ENCODE measurements around the gene PCNA. TPM values are rescaled to one million over a fixed set of nuclear protein-coding genes. Genes with fewer than 3 reads are reported as not detected.

Gene PCNA
- total RNA-seq, 6 donors from 2014 or later: 15.5 to 55.9 (median 42.3) TPM

DNA sequence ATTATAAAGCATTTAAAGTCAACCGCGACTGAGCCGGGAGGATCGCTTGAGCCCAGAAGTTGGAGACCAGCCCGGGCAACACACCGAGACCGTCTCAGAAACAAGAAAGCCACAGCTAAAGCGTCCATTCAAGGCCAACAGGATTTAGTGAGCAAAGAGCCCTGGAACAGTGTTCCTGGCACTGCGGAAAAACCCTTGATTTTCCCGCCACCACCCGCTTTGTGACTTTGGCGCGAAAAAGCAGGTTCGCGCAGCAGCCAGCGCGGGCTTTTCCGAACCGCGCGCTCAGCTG, 669 bp downstream of the PCNA start:
- ATAC-seq (ENCODE audit: low FRiP score in 2 of 2) (no peak), DNase-seq (no peak)
- Histone ChIP-seq H3K9me3 (no peaks in the 10 kb centered on the region), H3K27ac (peak overlapping the region; percentile 87 to 89 (median 88)), H3K4me3 (peak overlapping the region; percentile 63 to 95 (median 84)), H3K27me3 (no peaks in the 10 kb centered on the region), H3K4me1 (peaks cover 12 to 22% (median 16%) of the 10 kb centered on the region in 4 donors), H3K36me3 (peaks cover 7 to 33% (median 16%) of the 10 kb centered on the region in 4 donors)
- TF ChIP-seq POLR2A (IDR thresholded peaks at IDR 0.05) (no peak), POLR2AphosphoS5 (IDR thresholded peaks at IDR 0.05) (no peak)
- 0% methylated on average over 9 to 21 of the region's 21 CpGs for WGBS, 2 donors

DNA sequence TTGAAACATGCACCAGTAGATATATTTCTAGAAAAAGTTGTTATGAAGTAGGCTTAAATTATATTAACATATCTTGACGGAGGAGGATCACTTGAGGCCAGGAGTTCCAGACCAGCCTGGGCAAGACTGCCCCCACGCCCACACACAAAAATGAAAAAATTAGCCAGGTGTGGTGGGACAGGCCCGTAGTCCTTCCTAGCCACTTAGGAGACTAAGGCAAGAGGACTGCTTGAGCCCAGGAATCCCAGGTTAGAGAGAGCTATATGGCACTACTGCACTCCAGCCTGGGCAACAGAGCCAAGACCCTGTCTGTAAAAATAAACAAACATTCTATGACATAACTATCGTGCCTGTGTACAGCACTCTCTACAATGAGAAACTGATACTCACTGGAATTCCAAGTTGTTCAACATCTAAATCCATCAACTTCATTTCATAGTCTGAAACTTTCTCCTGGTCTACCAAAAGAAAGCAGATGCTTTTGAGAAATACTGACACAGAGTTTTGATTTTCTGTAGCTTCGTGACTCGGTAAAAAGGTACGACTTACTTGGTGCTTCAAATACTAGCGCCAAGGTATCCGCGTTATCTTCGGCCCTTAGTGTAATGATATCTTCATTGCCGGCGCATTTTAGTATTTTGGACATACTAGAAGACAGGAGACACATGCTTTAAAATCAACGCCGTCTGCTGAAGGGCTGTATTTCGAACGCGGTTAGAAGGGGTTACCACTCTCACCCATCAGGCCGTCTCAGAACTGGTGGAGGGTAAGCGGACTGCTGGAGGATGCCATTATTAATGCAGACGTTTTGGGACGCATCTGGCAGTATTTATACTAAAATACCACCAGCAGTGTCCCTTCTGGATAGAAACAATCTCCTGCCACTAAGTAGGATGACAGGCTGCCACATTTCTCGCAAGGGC, 1.3 kb downstream of the PCNA start:
- Histone ChIP-seq H3K4me1 (peaks cover 16 to 25% (median 18%) of the 10 kb centered on the region in 4 donors), H3K27me3 (no peaks in the 10 kb centered on the region), H3K4me3 (peak overlapping the region; percentile 63 to 95 (median 84)), H3K9me3 (no peaks in the 10 kb centered on the region), H3K27ac (peak overlapping the region; percentile 87 to 89 (median 88)), H3K36me3 (peaks cover 7 to 35% (median 16%) of the 10 kb centered on the region in 4 donors)
- ATAC-seq (ENCODE audit: low FRiP score in 2 of 2) (no peak), DNase-seq (no peak)
- TF ChIP-seq, protein P1, sequence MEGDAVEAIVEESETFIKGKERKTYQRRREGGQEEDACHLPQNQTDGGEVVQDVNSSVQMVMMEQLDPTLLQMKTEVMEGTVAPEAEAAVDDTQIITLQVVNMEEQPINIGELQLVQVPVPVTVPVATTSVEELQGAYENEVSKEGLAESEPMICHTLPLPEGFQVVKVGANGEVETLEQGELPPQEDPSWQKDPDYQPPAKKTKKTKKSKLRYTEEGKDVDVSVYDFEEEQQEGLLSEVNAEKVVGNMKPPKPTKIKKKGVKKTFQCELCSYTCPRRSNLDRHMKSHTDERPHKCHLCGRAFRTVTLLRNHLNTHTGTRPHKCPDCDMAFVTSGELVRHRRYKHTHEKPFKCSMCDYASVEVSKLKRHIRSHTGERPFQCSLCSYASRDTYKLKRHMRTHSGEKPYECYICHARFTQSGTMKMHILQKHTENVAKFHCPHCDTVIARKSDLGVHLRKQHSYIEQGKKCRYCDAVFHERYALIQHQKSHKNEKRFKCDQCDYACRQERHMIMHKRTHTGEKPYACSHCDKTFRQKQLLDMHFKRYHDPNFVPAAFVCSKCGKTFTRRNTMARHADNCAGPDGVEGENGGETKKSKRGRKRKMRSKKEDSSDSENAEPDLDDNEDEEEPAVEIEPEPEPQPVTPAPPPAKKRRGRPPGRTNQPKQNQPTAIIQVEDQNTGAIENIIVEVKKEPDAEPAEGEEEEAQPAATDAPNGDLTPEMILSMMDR (IDR thresholded peaks at IDR 0.05): no peak
- no peak for TF ChIP-seq POLR2AphosphoS5 (IDR thresholded peaks at IDR 0.05)
- WGBS, 2 donors: 8 to 11% methylated on average over 23 of the region's 23 CpGs

DNA sequence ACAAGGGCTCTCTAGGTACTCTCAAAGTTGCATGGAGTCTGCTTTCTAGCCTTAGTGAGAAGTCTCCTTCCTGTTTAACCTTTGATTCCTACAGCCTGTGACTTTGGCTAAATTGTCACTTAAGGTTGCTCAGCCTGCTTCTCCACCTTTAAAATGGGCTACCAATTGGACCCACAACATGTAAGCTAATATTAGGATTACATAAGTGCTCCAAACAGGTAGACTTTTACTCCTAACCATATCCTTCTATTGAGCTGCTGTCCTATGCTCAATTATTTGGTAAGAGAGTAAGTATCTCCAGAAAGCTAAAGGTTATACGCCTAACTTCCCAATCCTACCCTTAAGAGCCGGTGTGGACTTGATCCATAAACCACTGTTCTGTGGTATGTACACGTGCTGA, 2.9 kb downstream of the PCNA start:
- peaks cover 22 to 31% (median 24%) of the 10 kb centered on the region in 4 donors for H3K4me1 ChIP-seq
- no peaks in the 10 kb centered on the region for H3K27me3 ChIP-seq
- peaks cover 7 to 35% (median 16%) of the 10 kb centered on the region in 4 donors for H3K36me3 ChIP-seq
- DNase-seq (no peak), ATAC-seq (ENCODE audit: low FRiP score in 2 of 2) (no peak)
- TF ChIP-seq, protein P1 (IDR thresholded peaks at IDR 0.05): no peak
- TF ChIP-seq EP300 (IDR thresholded peaks at IDR 0.05) (no peak), POLR2AphosphoS5 (IDR thresholded peaks at IDR 0.05) (no peak), POLR2A (IDR thresholded peaks at IDR 0.05) (no peak)
- H3K4me3 ChIP-seq: no peak overlapping the region
- WGBS, 2 donors: 61 to 73% methylated on average over 3 of the region's 3 CpGs
- H3K9me3 ChIP-seq: no peaks in the 10 kb centered on the region
- H3K27ac ChIP-seq: no peak overlapping the region

DNA sequence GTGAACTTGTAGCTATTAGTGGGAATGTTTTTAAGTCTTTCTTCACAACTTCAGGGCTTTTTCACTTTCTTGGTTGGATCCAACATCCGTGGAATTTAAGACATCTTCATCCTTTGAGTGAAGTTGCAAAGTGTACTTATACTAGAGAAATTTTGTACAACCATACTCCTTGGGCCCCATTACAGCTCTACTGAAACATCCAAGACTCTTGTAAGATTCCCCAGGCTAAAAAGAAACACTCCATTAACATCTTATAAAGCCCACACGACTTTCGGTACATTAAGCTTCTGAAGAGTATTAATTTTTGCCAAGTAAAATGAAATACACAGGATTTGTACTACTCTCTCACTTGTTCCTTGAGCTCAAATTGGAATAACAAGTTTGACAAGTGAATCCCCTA, 5.4 kb downstream of the PCNA start:
- peaks cover 7 to 53% (median 22%) of the 10 kb centered on the region in 4 donors for H3K36me3 ChIP-seq
- no peak for DNase-seq
- H3K4me3 ChIP-seq: no peak overlapping the region
- H3K27me3 ChIP-seq: no peaks in the 10 kb centered on the region
- no peak overlapping the region for H3K27ac ChIP-seq
- peaks cover 25 to 28% (median 25%) of the 10 kb centered on the region in 4 donors for H3K4me1 ChIP-seq
- ATAC-seq (ENCODE audit: low FRiP score in 2 of 2): no peak
- TF ChIP-seq EP300 (IDR thresholded peaks at IDR 0.05) (no peak), POLR2A (IDR thresholded peaks at IDR 0.05) (no peak), POLR2AphosphoS5 (IDR thresholded peaks at IDR 0.05) (no peak)
- 61 to 80% methylated on average over 3 of the region's 3 CpGs for WGBS, 2 donors
- H3K9me3 ChIP-seq: no peaks in the 10 kb centered on the region

DNA sequence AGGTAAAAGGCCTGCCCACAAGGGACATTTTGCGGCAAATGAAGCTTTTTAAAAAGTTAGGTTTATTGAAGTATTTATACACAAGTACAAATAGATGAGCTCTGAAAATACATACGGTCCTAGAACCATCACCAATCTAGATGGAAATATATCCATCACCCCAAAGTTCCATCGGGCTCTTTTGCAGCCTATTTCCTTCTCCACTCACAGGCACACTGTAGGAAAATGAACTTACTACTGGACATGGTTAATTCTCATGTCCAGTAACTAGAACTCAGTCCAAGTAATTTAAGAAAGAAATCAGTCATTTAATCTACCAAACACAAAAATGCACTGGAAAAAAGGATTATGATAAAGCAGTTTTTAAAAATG, 6.2 kb downstream of the PCNA start:
- 24 to 41% methylated on average over 3 of the region's 3 CpGs for WGBS, 2 donors
- peak overlapping the region; percentile 79 to 91 (median 86) for H3K4me3 ChIP-seq
- H3K27ac ChIP-seq: peak overlapping the region; percentile 96 to 98 (median 96)
- H3K36me3 ChIP-seq: peaks cover 7 to 61% (median 29%) of the 10 kb centered on the region in 4 donors
- ATAC-seq (ENCODE audit: low FRiP score in 2 of 2) (no peak), DNase-seq (no peak)
- H3K4me1 ChIP-seq: peaks cover 19 to 22% (median 20%) of the 10 kb centered on the region in 4 donors
- H3K27me3 ChIP-seq: no peaks in the 10 kb centered on the region
- no peaks in the 10 kb centered on the region for H3K9me3 ChIP-seq
- TF ChIP-seq, protein P1 (IDR thresholded peaks at IDR 0.05): no peak
- TF ChIP-seq POLR2A (IDR thresholded peaks at IDR 0.05): no peak
- TF ChIP-seq EP300 (IDR thresholded peaks at IDR 0.05): no peak
- no peak for TF ChIP-seq POLR2AphosphoS5 (IDR thresholded peaks at IDR 0.05)
